HepG2 (cell line): ENCODE measurements around the gene CYTH2. TPM values are rescaled to one million over a fixed set of nuclear protein-coding genes. Genes with fewer than 3 reads are reported as not detected.
A peak's percentile ranks its signal among the peaks of the same experiment; 100 is the strongest.

ENCODE experiments used
- ARNT2 ChIP-seq: sonication (generic); formaldehyde crosslinking; IDR thresholded peaks from 2 replicates; pipeline ENCODE4 v1.8.0; 2022; ENCODE audit warnings: mild to moderate bottlenecking, low read depth, missing genetic modification reagents, moderate library complexity
- CBFB ChIP-seq: sonication (generic); formaldehyde crosslinking; IDR thresholded peaks from 2 replicates; pipeline ENCODE4 v1.4.0; 2020; ENCODE audit warnings: missing genetic modification reagents
- ETV5 ChIP-seq: IDR thresholded peaks from 2 replicates; pipeline ENCODE4 v1.6.1; 2018; ENCODE audit warnings: missing biosample characterization, missing genetic modification reagents, inconsistent platforms, borderline replicate concordance
- JARID2 ChIP-seq: sonication (generic); formaldehyde crosslinking; IDR thresholded peaks from 2 replicates; pipeline ENCODE4 v1.8.1; 2023; ENCODE audit warnings: missing genetic modification reagents, inconsistent platforms; ENCODE audit not compliant: insufficient replicate concordance
- KAT8 ChIP-seq: IDR thresholded peaks from 2 replicates; pipeline ENCODE4 v1.6.1; 2016; ENCODE audit warnings: missing genetic modification reagents, missing compliant biosample characterization
- MAX ChIP-seq: IDR thresholded peaks from 2 replicates; pipeline ENCODE4 v1.6.1; 2012; ENCODE audit warnings: inconsistent platforms
- MAZ ChIP-seq, 2 experiments: sonication (generic) in 1 of 2; formaldehyde crosslinking in 1 of 2; IDR thresholded peaks; 2 replicates each; pipeline versions ENCODE4 v1.5.0 to v1.6.1; 2012 to 2020; ENCODE audit warnings: low read depth in 2 of 2, mild to moderate bottlenecking in 2 of 2, borderline replicate concordance in 1 of 2, improper control_type of control experiment in 1 of 2, low read length in 1 of 2, missing genetic modification reagents in 1 of 2, moderate library complexity in 1 of 2
- MXD3 ChIP-seq: IDR thresholded peaks from 2 replicates; pipeline ENCODE4 v1.6.1; 2016; ENCODE audit warnings: mild to moderate bottlenecking, missing biosample characterization, missing genetic modification reagents
- PLRG1 ChIP-seq: fragments of 450-650 bp; conservative IDR thresholded peaks from 2 replicates; pipeline ENCODE4 v1.6.1; 2016
- THAP9 ChIP-seq: sonication (generic); formaldehyde crosslinking; IDR thresholded peaks from 2 replicates; pipeline ENCODE4; 2020; ENCODE audit warnings: missing genetic modification reagents, mild to moderate bottlenecking, borderline replicate concordance
- ZBTB10 ChIP-seq: sonication (generic); formaldehyde crosslinking; IDR thresholded peaks from 2 replicates; pipeline ENCODE4 v1.4.0; 2020; ENCODE audit warnings: missing genetic modification reagents, borderline replicate concordance
- ZNF317 ChIP-seq: sonication (generic); formaldehyde crosslinking; IDR thresholded peaks from 2 replicates; pipeline ENCODE4 v1.5.0; 2020; ENCODE audit warnings: mild to moderate bottlenecking, missing genetic modification reagents
- ZNF512 ChIP-seq: sonication (generic); formaldehyde crosslinking; IDR thresholded peaks from 2 replicates; pipeline ENCODE4 v1.4.0; 2020; ENCODE audit warnings: mild to moderate bottlenecking, missing genetic modification reagents
- ZNF572 ChIP-seq: sonication (generic); formaldehyde crosslinking; IDR thresholded peaks from 2 replicates; pipeline ENCODE4 v1.5.1; 2020; ENCODE audit warnings: mild to moderate bottlenecking, missing genetic modification reagents
- ZNF710 ChIP-seq: sonication (generic); formaldehyde crosslinking; IDR thresholded peaks from 2 replicates; pipeline ENCODE4 v1.5.0; 2020; ENCODE audit warnings: mild to moderate bottlenecking, missing genetic modification reagents, borderline replicate concordance
- polyA plus RNA-seq, 8 experiments: library from polyadenylated mRNA; depleted of rRNA in 3 of 8; stranded (reverse) in 7 of 8; unstranded in 1 of 8; fragments of >200 nt; fragmentation: Illumina TruSeq in 4 of 8; extraction: Trizol in 4 of 8; gene quantifications; 2 replicates each; pipeline versions ENCODE4 v1.2.1 to v1.2.3, GENCODE V29; 2011 to 2016; ENCODE audit warnings: low read depth in 4 of 8, missing spikeins in 1 of 8, mixed read lengths in 1 of 8; ENCODE audit not compliant: insufficient read depth in 1 of 8
- total RNA-seq, 5 experiments: library from RNA; depleted of rRNA; stranded (reverse); fragments of >200 nt; fragmentation: Illumina TruSeq; extraction: Trizol; gene quantifications; 2 replicates each; pipeline ENCODE4 v1.2.3, GENCODE V29; 2016; ENCODE audit warnings: low read depth in 1 of 5

CYTH2 gene
- total and polyA plus RNA-seq, 2 of the 13 experiments (the other 11 are each of a cell fraction or from before 2014, with no cell fraction given) = 16.5 to 39.3 TPM

- no peak for TF ChIP-seq ZBTB10
- TF ChIP-seq ZNF572 (CRISPR knock-in tag) = peak; percentile 72; the same call in 1 of the 2 replicates
- TF ChIP-seq PLRG1 = no peak
- peak; percentile 95 for TF ChIP-seq THAP9 (CRISPR knock-in tag)
- peak; percentile 98 for TF ChIP-seq MAX
- peak; percentile 95 for TF ChIP-seq KAT8
- 0 out of 2 replicates have a peak, but pooled peaks have one; percentile 38 for TF ChIP-seq ARNT2 (CRISPR knock-in tag)
- TF ChIP-seq ZNF710 (CRISPR knock-in tag) = no peak
- peak; percentile 32 for TF ChIP-seq CBFB (CRISPR knock-in tag)
- peak; percentile 66 for TF ChIP-seq ETV5 (CRISPR knock-in tag)
- TF ChIP-seq MXD3 (CRISPR knock-in tag) = peak; percentile 97
- TF ChIP-seq ZNF512 (CRISPR knock-in tag) = no peak
- no peak for TF ChIP-seq JARID2
- no peak for TF ChIP-seq MAZ (IDR thresholded peaks at IDR 0.05; ENCODE audit: borderline replicate concordance, low read depth, low read length)
- TF ChIP-seq MAZ (CRISPR knock-in tag; IDR thresholded peaks at IDR 0.05; ENCODE audit: low read depth) = peak; percentile 65; the same call in 1 of the 2 replicates
- TF ChIP-seq ZNF317 (CRISPR knock-in tag) = no peak
These were observed 23.3 kb upstream of the CYTH2 start, which contains the start of gene GRWD1 (continued) for GRCh38 chr19:48445606-48446481.
